Activated B cell treated with CpG ODN at 0.5 μM for 24 hours (primary cell): Measurements from ENCODE around the gene PIK3C2G. TPM values are rescaled to one million over a fixed set of nuclear protein-coding genes. Genes with fewer than 3 reads are reported as not detected.

Experiments used
- ATAC-seq: fragments of 200-7000 bp; cut with Tn5 transposase; one replicate; pipeline ENCODE4 v1.10.0; 2021; ENCODE audit warnings: low read depth, mild to moderate bottlenecking, moderate library complexity
- CTCF ChIA-PET: fragments of 350-600 bp; sonication (Branson Sonifier 250); formaldehyde crosslinking; loops from one replicate; lab custom pipeline; 2021; ENCODE audit warnings: antibody characterized with exemption; lab: Charles Lee
- POLR2A ChIA-PET: fragments of 350-600 bp; sonication (Branson Sonifier 250); formaldehyde crosslinking; loops from one replicate; lab custom pipeline; 2021; ENCODE audit warnings: antibody characterized with exemption; lab: Charles Lee
- DNase-seq: peaks from one replicate; pipeline ENCODE4 v3.0.0; 2022
- H3K27ac Mint-ChIP-seq: one replicate; pipeline ENCODE4 v1.8.0; 2020; ENCODE audit warnings: mixed read lengths
- H3K27me3 Mint-ChIP-seq: one replicate; pipeline ENCODE4 v1.8.0; 2021; ENCODE audit warnings: mixed read lengths
- H3K36me3 Mint-ChIP-seq: one replicate; pipeline ENCODE4 v1.8.0; 2021; ENCODE audit warnings: low read depth, mixed read lengths
- H3K4me1 Mint-ChIP-seq: one replicate; pipeline ENCODE4 v1.8.0; 2021; ENCODE audit warnings: mixed read lengths
- H3K4me3 Mint-ChIP-seq: one replicate; pipeline ENCODE4 v1.8.0; 2020; ENCODE audit warnings: mild to moderate bottlenecking, mixed read lengths
- H3K9me3 Mint-ChIP-seq: one replicate; pipeline ENCODE4 v1.8.0; 2020; ENCODE audit warnings: mixed read lengths
- intact Hi-C: fragments of 100-400 bp; cut with micrococcal nuclease; formaldehyde crosslinking; loops from one replicate; pipeline ENCODE4 v1.15.1; 2024
- total RNA-seq: library from RNA; stranded (reverse); gene quantifications from 2 replicates; pipeline ENCODE4 v1.2.3, GENCODE V29; 2022
- TF ChIP-seq, protein P1 (sequence below): fragments of 200-600 bp; IDR thresholded peaks from one replicate; pipeline ENCODE4 v1.8.0; 2022; ENCODE audit warnings: antibody characterized with exemption, mild to moderate bottlenecking

PIK3C2G gene
- total RNA-seq, 1 donor from 2014 or later = not detected

DNA sequence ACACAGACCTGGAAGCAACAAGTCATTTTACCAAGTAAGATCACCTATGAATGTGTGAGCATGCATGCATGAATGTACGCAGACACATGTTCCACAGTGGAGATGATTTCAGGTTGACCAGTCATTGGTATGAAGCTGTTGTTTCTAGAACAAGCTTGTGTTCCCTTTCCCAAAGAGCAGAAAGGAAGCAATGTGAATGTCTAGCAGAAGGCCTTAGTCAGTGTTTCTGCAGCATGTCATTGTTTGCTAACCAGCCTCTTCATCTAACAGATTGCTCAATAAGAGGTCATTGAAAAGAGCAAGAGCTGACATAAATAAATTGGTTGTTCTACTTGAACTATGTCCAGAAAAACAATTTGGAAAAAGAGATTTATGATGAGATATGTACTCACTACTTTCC is 285.1 kb downstream of the PIK3C2G start:
- intact Hi-C loops = no loop called here
- no peaks in the 10 kb centered on the region for H3K27me3 Mint-ChIP-seq
- TF ChIP-seq, protein P1, sequence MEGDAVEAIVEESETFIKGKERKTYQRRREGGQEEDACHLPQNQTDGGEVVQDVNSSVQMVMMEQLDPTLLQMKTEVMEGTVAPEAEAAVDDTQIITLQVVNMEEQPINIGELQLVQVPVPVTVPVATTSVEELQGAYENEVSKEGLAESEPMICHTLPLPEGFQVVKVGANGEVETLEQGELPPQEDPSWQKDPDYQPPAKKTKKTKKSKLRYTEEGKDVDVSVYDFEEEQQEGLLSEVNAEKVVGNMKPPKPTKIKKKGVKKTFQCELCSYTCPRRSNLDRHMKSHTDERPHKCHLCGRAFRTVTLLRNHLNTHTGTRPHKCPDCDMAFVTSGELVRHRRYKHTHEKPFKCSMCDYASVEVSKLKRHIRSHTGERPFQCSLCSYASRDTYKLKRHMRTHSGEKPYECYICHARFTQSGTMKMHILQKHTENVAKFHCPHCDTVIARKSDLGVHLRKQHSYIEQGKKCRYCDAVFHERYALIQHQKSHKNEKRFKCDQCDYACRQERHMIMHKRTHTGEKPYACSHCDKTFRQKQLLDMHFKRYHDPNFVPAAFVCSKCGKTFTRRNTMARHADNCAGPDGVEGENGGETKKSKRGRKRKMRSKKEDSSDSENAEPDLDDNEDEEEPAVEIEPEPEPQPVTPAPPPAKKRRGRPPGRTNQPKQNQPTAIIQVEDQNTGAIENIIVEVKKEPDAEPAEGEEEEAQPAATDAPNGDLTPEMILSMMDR = no peak
- peaks cover 8% of the 10 kb centered on the region for H3K9me3 Mint-ChIP-seq
- no peak overlapping the region for H3K4me3 Mint-ChIP-seq
- ChIA-PET POLR2A (no interaction called here), CTCF (no interaction called here)
- no peak for DNase-seq
- no peaks in the 10 kb centered on the region for H3K4me1 Mint-ChIP-seq
- no peak overlapping the region for H3K27ac Mint-ChIP-seq
- no peaks in the 10 kb centered on the region for H3K36me3 Mint-ChIP-seq
- ATAC-seq = no peak

DNA sequence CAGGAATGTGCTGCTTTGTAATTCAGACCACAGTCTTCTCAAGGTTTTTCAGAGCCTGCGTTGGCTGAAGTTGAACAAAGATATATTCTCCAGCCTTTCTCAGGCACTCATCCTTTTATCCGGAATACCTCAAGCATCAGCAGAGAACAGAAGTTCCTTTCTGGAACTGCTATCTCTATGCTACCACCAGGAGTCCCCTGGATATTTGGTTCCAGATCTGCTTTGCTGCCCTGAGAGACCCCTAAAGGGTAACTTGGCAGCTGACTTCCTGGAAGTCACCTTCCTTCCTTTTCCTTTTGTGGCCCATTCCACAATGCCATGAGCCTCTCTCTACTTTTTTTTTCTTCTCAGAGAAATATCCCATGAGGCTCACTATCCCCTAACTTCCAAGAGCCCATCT is 288.3 kb downstream of the PIK3C2G start:
- TF ChIP-seq, protein P1 = no peak
- intact Hi-C loops = no loop called here
- ATAC-seq (no peak), DNase-seq (no peak)
- Mint-ChIP-seq H3K36me3 (no peaks in the 10 kb centered on the region), H3K4me3 (no peak overlapping the region), H3K27me3 (no peaks in the 10 kb centered on the region), H3K27ac (no peak overlapping the region), H3K9me3 (peaks cover 7% of the 10 kb centered on the region), H3K4me1 (no peaks in the 10 kb centered on the region)
- ChIA-PET CTCF (no interaction called here), POLR2A (no interaction called here)

DNA sequence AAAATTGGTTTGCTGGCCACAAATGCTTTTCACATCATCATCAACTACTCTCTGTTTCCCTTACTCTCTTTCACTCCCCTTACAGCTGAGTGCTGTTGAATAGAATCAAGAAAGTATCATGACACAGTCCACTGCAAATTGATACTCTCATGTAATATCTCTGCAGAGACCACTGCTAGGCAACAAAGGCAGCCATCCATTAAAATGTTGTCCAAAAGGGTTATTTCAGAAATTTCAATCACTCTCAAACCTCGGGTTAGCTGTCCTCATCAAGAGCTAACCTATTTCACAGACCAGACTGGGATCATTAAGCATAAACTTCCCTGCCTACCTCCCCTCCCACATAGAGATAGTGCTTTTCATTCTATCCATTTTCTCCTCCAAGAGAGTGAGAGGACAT is 289.8 kb downstream of the PIK3C2G start:
- CTCF ChIA-PET = no interaction called here
- TF ChIP-seq, protein P1 = no peak
- peaks cover 5% of the 10 kb centered on the region for H3K9me3 Mint-ChIP-seq
- POLR2A ChIA-PET = no interaction called here
- no peak for ATAC-seq
- no peaks in the 10 kb centered on the region for H3K36me3 Mint-ChIP-seq
- H3K4me1 Mint-ChIP-seq = no peaks in the 10 kb centered on the region
- no peak overlapping the region for H3K4me3 Mint-ChIP-seq
- intact Hi-C loops = no loop called here
- no peak overlapping the region for H3K27ac Mint-ChIP-seq
- DNase-seq = no peak
- no peaks in the 10 kb centered on the region for H3K27me3 Mint-ChIP-seq

DNA sequence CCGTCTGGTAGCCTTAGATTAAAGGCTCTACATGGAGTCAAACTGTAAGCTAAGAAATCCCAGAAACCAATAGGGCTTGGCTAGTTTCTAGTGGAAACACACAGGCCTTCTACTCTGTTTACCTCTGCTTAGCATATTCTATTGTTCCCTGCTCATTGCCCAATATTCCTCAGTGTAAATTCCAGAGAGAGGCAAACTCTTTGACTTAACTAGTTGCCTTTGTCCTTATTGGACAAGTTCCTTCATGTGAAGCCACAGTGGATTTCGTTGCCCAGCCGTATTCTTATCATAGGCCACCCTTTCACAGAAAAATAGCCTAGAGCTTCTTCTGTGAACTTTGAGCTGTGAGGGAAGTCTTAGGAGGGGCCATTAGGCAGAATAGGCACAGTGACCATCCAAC is 290.4 kb downstream of the PIK3C2G start:
- H3K4me3 Mint-ChIP-seq = no peak overlapping the region
- ChIA-PET CTCF (no interaction called here), POLR2A (no interaction called here)
- no peaks in the 10 kb centered on the region for H3K4me1 Mint-ChIP-seq
- H3K27me3 Mint-ChIP-seq = no peaks in the 10 kb centered on the region
- H3K27ac Mint-ChIP-seq = no peak overlapping the region
- H3K36me3 Mint-ChIP-seq = no peaks in the 10 kb centered on the region
- DNase-seq = no peak
- ATAC-seq = no peak
- H3K9me3 Mint-ChIP-seq = peaks cover 3% of the 10 kb centered on the region
- intact Hi-C loops = no loop called here
- TF ChIP-seq, protein P1 = no peak

DNA sequence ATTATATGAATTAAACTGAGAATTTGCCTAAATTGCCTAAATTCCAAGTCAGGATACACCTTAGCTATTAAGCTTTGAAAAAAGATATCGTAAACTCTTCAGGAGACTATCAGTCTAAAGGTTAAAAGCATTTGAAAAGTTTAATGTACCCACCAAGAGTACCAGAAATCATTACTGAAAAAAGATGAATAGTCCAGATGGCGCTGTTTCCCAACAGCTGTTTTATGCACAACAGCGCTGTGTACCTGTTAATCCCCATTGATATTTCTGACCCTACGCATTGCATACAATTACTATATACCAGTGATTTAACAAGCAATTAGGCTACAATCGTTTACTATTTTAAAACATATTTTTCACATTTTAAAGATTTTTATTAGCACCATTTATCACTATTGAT is 291.5 kb downstream of the PIK3C2G start:
- TF ChIP-seq, protein P1 = no peak
- Mint-ChIP-seq H3K36me3 (no peaks in the 10 kb centered on the region), H3K27me3 (no peaks in the 10 kb centered on the region), H3K27ac (no peak overlapping the region), H3K4me3 (no peak overlapping the region), H3K9me3 (peaks cover 3% of the 10 kb centered on the region), H3K4me1 (no peaks in the 10 kb centered on the region)
- ChIA-PET CTCF (no interaction called here), POLR2A (no interaction called here)
- intact Hi-C loops = no loop called here
- ATAC-seq (no peak), DNase-seq (no peak)
